SU-DHL-6 (cell line): ENCODE data around the gene EPHA5.

Experiments
- H2AFZ ChIP-seq: fragments of 200-600 bp; sonication (generic); 2 replicates; pipeline ENCODE4 v1.6.1; 2014; ENCODE audit warnings: low read depth, mild to moderate bottlenecking, moderate library complexity, mixed read lengths, antibody characterized with exemption, low read length; ENCODE audit not compliant: severe bottlenecking
- H3F3A ChIP-seq: fragments of 200-600 bp; shearing (Covaris generic); 2 replicates; pipeline ENCODE4 v1.6.0; 2016; ENCODE audit warnings: antibody characterized with exemption, mild to moderate bottlenecking; ENCODE audit not compliant: insufficient read depth
- H3K27ac ChIP-seq: fragments of 200-600 bp; sonication (generic); 2 replicates; pipeline ENCODE4 v1.5.1; 2016; ENCODE audit warnings: low read depth, mild to moderate bottlenecking, low read length, moderate library complexity, mixed read lengths
- H3K27me3 ChIP-seq: fragments of 200-600 bp; sonication (generic), shearing (Covaris generic); 2 replicates; pipeline ENCODE4 v1.6.0; 2014; ENCODE audit warnings: mild to moderate bottlenecking, low read length
- H3K36me3 ChIP-seq: fragments of 200-600 bp; sonication (generic); 2 replicates; pipeline ENCODE4 v1.6.1; 2014; ENCODE audit warnings: mild to moderate bottlenecking, low read length, mixed read lengths
- H3K4me2 ChIP-seq: fragments of 300-600, 200-600 bp; shearing (Covaris generic), sonication (generic); 2 replicates; pipeline ENCODE4 v1.6.0; 2014; ENCODE audit warnings: low read length, low read depth, mild to moderate bottlenecking; ENCODE audit not compliant: poor library complexity, severe bottlenecking
- H3K4me3 ChIP-seq: fragments of 200-600 bp; sonication (generic); 2 replicates; pipeline ENCODE4 v1.5.1; 2014; ENCODE audit warnings: antibody characterized with exemption, low read length, mild to moderate bottlenecking, mixed read lengths; ENCODE audit not compliant: insufficient read depth, poor library complexity, severe bottlenecking
- H3K79me2 ChIP-seq: fragments of 200-600 bp; sonication (generic); 2 replicates; pipeline ENCODE4 v1.6.1; 2014; ENCODE audit warnings: mild to moderate bottlenecking, low read length, moderate library complexity; ENCODE audit not compliant: insufficient read depth
- H3K9ac ChIP-seq: fragments of 200-600 bp; sonication (generic); 2 replicates; pipeline ENCODE4 v1.7.0; 2014; ENCODE audit warnings: mild to moderate bottlenecking, low read length
- H3K9me2 ChIP-seq: fragments of 200-600 bp; sonication (generic); replicated peaks from 2 replicates; pipeline ENCODE4 v1.6.1; 2014; ENCODE audit warnings: low read length; ENCODE audit not compliant: insufficient read depth
- H3K9me3 ChIP-seq: fragments of 200-600 bp; sonication (generic); 2 replicates; pipeline ENCODE4 v1.6.1; 2014; ENCODE audit warnings: low read length, mixed read lengths; ENCODE audit not compliant: insufficient read depth
- H4K20me1 ChIP-seq: fragments of 200-600 bp; sonication (generic); 2 replicates; pipeline ENCODE4 v1.6.1; 2014; ENCODE audit warnings: low read depth, mild to moderate bottlenecking, antibody characterized with exemption, low read length, moderate library complexity, mixed read lengths
- CTCF ChIP-seq: fragments of 200-600 bp; sonication (generic); IDR thresholded peaks from one replicate; pipeline ENCODE4 v1.5.1; 2017; ENCODE audit warnings: antibody characterized with exemption, mild to moderate bottlenecking, low read length, moderate library complexity; ENCODE audit not compliant: insufficient read depth, poor library complexity, severe bottlenecking
- EZH2phosphoT487 ChIP-seq: fragments of 200-600 bp; sonication (generic), shearing (Covaris generic); conservative IDR thresholded peaks from 2 replicates; pipeline ENCODE4 v1.6.1; 2018; ENCODE audit warnings: mild to moderate bottlenecking, antibody characterized with exemption, low read length, moderate library complexity, mixed read lengths

Gene EPHA5

DNA sequence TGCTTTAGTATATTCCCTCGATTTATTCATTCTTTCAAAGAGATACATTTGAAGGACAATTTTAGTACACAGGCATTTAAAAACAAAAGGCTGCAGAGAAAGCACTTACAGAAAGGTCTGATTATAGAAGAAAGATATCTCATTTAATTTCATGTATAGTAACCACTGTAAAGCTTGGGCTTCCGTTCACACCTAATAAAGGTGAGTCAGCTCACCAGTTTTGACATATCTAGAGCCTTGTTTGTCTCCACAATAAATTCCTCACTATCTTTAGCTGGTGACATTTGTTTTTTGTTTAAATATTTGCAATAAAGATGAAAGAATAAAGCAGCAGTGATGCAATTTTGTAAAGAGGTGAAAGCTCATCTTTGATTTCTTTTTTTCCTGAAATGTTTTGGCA, 1.1 kb upstream of the EPHA5 start:
- no peak overlapping the region for H3K4me3 ChIP-seq
- H3K36me3 ChIP-seq = no peaks in the 10 kb centered on the region
- no peaks in the 10 kb centered on the region for H3F3A ChIP-seq
- H3K27me3 ChIP-seq = no peaks in the 10 kb centered on the region
- no peaks in the 10 kb centered on the region for H4K20me1 ChIP-seq
- H3K9ac ChIP-seq = no peak overlapping the region
- H3K4me2 ChIP-seq = no peak overlapping the region
- H2AFZ ChIP-seq = no peak overlapping the region
- no peak overlapping the region for H3K27ac ChIP-seq
- TF ChIP-seq EZH2phosphoT487 = no peak
- TF ChIP-seq CTCF = no peak
- H3K9me2 ChIP-seq = no peaks in the 10 kb centered on the region
- no peaks in the 10 kb centered on the region for H3K79me2 ChIP-seq
- H3K9me3 ChIP-seq = no peaks in the 10 kb centered on the region

GRCh38 chr4:65670020-65670330, 314 bp downstream of the EPHA5 start:
- Histone ChIP-seq H3F3A (no peaks in the 10 kb centered on the region), H3K9me2 (no peaks in the 10 kb centered on the region), H3K9me3 (no peaks in the 10 kb centered on the region), H3K9ac (no peak overlapping the region), H3K4me2 (no peak overlapping the region), H3K27me3 (no peaks in the 10 kb centered on the region), H4K20me1 (no peaks in the 10 kb centered on the region), H3K36me3 (no peaks in the 10 kb centered on the region), H3K79me2 (no peaks in the 10 kb centered on the region), H2AFZ (no peak overlapping the region), H3K27ac (no peak overlapping the region), H3K4me3 (no peak overlapping the region)
- TF ChIP-seq CTCF (no peak), EZH2phosphoT487 (no peak)

GRCh38 chr4:65669111-65670019, 924 bp downstream of the EPHA5 start:
- Histone ChIP-seq H3K79me2 (no peaks in the 10 kb centered on the region), H3K9me2 (no peaks in the 10 kb centered on the region), H3F3A (no peaks in the 10 kb centered on the region), H3K27ac (no peak overlapping the region), H3K4me2 (no peak overlapping the region), H3K4me3 (no peak overlapping the region), H3K9me3 (no peaks in the 10 kb centered on the region), H2AFZ (no peak overlapping the region), H3K36me3 (no peaks in the 10 kb centered on the region), H4K20me1 (no peaks in the 10 kb centered on the region), H3K27me3 (no peaks in the 10 kb centered on the region), H3K9ac (no peak overlapping the region)
- TF ChIP-seq CTCF (no peak), EZH2phosphoT487 (no peak)
